HG03045 (cell line): ENCODE data around the gene ZSCAN5C.
"Not testable (repeated sequence)": the region's sequence is repeated elsewhere in the genome, so short reads cannot be mapped to it uniquely, and the experiment has no call there.

Experiments used
- ATAC-seq: cut with Tn5 transposase; IDR thresholded peaks from one replicate; pipeline ENCODE4 v1.9.1; 2021; ENCODE audit warnings: mild to moderate bottlenecking, moderate library complexity; ENCODE audit not compliant: unreplicated experiment

Gene ZSCAN5C

GRCh38 chr19:56191711-56192110 is 10.4 kb upstream of the ZSCAN5C start:
- no peak for ATAC-seq

GRCh38 chr19:56193981-56194640 is 8.0 kb upstream of the ZSCAN5C start:
- no peak for ATAC-seq

- not testable (repeated sequence) for ATAC-seq
These were observed 4.4 kb upstream of the ZSCAN5C start, which contains the start of gene ZSCAN5B for GRCh38 chr19:56197646-56198045. ZSCAN5B (minus strand) TSS chr19:56197783; CDS start chr19:56193052, 4,731 bp downstream.

GRCh38 chr19:56199687-56200086 is 2.4 kb upstream of the ZSCAN5C start:
- no peak for ATAC-seq

- ATAC-seq = not testable (repeated sequence)
These were observed 5.5 kb downstream of the ZSCAN5C start for GRCh38 chr19:56207581-56207980.

GRCh38 chr19:56209091-56209490 is 7.0 kb downstream of the ZSCAN5C start:
- ATAC-seq = no peak

GRCh38 chr19:56210036-56210435 is 8.0 kb downstream of the ZSCAN5C start:
- not testable (repeated sequence) for ATAC-seq

GRCh38 chr19:56211718-56212117 is 9.6 kb downstream of the ZSCAN5C start:
- ATAC-seq = no peak

GRCh38 chr19:56217039-56217949 is 15.2 kb downstream of the ZSCAN5C start:
- no peak for ATAC-seq

- no peak for ATAC-seq
These were observed 16.9 kb downstream of the ZSCAN5C start for GRCh38 chr19:56218961-56219360.

- ATAC-seq = not testable (repeated sequence)
These were observed 19.4 kb downstream of the ZSCAN5C start for GRCh38 chr19:56221442-56221841.

- no peak for ATAC-seq
These were observed 19.8 kb downstream of the ZSCAN5C start for GRCh38 chr19:56221851-56222250.

GRCh38 chr19:56222901-56223300 is 20.8 kb downstream of the ZSCAN5C start:
- no peak for ATAC-seq

GRCh38 chr19:56223481-56223880 is 21.4 kb downstream of the ZSCAN5C start:
- ATAC-seq = no peak

GRCh38 chr19:56245121-56245740 is 43.2 kb downstream of the ZSCAN5C start:
- no peak for ATAC-seq

GRCh38 chr19:56245764-56246163 is 43.7 kb downstream of the ZSCAN5C start:
- not testable (repeated sequence) for ATAC-seq

GRCh38 chr19:56248736-56249338 is 46.8 kb downstream of the ZSCAN5C start:
- ATAC-seq = not testable (repeated sequence)

GRCh38 chr19:56252699-56253422 is 50.8 kb downstream of the ZSCAN5C start:
- no peak for ATAC-seq

GRCh38 chr19:56253737-56254136 is 51.7 kb downstream of the ZSCAN5C start:
- no peak for ATAC-seq

GRCh38 chr19:56258272-56258671 is 56.2 kb downstream of the ZSCAN5C start:
- ATAC-seq = no peak
